ENCODE measurements around the gene BEST2.
A peak's percentile ranks its signal among the peaks of the same experiment; 100 is the strongest.

BEST2 gene

DNA sequence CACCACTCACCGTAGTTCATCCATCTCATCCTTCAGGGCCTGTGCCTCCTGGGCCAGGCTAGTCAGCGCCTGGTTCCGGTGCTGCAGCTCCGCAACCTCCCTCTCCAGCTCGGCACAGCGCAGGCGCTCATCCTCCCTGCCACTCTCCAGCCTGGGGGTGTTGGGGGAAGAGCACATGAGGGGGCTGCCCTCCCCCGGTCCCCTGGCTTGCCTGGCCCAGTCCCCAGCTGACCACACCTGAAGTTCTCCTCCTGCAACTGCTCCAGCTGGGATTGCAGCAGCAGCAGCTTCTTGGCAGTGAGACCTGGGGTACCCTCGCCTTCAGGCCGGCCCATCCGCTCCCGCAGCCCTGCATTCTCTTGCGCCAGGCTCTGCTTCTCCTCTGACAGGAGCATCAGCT lies 19.3 kb downstream of the BEST2 start:
- DNase-seq, result no peak

DNA sequence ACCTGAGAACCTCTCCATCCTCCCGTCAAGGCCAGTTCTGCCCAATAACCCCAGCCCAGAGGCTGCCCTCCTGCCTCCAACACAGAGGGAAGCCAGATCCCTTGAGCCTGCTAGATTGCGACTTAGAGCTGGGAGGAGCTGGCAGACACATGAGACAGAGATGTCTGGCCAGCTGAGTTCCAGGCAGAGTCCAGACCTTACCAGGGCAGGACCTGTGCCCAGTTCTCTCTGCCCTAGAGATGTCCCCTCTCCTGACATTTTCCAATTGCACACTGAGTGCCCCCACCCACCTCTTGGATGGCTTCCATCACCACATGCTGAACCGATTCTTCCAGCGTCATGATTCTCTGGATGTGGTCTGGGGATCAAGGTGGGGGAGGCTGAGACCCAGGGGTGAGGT lies 20.7 kb downstream of the BEST2 start:
- DNase-seq, result no peak

DNA sequence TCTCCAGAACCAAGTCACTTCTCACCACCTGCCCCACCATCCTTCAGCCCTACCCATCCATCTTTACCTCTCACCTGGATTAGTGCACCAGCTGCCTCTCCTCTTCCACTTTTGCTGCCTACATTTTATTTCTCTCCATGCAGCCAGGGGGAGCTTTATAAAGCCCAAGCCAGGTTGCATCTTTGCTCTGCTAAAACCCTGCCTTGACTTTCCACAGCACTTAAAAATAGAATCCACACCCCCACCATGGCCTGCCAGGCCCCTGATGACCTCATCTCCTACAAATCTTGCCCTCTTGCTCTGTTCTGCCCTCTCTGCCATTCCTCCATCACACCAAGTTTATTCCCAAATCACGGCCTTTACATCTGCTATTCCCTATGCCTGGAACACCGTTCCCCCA lies 22.0 kb downstream of the BEST2 start:
- peak; percentile 68 for DNase-seq

DNA sequence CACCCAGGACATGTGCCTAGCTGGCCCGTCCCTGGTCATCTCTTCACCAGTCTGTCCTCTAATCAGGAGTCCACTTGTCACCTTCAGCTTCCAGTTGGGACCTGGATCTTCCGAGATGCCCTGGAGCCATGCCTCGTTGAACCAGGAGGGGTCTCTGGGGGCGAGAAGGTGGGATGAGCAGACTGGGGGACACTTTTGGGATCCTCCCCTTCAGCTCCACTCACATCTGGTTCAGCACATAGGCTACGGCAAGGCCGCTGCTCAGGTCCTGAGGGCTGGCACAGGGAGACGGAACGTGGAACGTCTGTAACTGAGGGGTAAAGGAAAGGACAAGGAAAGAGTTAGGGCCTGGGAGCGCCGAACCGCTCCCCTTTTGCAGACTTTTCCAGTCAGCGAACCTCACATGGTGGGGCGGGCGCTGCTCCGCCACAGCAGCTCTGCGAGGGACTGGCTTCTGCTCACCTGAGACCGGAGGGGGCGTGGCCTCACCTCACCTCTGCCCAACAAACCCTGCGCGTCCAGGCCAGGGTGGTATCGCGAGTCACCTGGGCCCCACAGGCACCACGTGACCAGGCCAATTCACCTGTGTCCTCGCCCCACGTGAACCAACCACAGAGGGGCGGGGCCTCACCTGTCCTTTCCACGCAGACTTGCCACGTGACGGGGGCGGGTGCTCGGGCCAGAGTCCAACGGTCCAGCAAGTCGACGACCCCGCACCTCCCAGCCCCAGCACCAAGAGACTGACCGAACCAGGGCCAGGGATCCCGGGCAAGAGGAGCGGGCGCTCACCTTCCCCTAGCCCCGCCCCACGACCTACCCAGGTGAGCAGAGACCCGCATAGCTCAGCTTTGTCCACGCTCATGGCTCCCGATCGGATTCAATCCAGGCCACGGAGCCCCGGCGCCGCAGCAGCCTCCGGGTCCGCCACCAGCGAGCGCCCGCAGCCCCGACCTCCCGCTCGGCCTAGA lies 23.3 kb downstream of the BEST2 start, which contains the start of gene HOOK2:
TSS of gene HOOK2 (minus strand) at position 965 of the 968 bp plus-strand sequence. CDS start at position 862, 103 bp downstream.
- DNase-seq, result no peak

DNA sequence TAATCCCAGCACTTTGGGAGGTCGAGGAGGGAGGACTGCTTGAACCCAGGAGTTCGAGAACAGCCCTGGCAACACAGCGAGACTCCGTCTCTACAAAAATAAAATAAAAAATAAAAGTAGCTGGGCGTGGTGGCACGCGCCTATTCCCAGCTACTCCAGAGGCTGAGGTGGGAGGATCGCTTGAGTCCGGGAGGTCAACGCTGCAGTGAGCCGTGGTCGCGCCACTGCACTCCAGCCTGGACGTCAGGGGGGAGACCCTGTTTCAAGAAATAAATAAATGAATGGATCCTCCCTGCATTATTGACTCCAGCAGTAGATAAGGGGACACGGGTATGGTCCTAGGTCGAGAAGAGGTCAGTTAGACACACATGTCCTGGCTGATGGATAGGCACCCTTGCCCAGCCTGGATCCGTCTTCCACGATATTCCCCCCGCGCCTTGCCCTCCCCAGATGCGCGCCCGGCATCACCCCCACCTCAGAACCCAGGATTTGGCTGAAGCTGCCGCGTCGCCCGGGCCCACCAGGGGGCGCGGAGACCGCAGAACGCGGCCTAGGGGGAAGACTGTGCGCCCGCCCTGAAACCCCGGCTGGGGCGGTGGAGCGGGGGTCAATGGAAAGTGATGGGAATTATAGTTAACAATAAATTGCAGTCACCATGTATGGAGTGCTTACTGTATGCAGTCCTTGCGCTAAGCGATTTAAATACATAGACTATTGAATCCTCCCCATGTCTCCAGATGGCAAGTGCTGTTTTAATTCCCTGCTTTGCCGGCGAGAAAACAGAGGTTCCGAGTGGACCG lies 25.8 kb downstream of the BEST2 start:
- peak; percentile 81 for DNase-seq

DNA sequence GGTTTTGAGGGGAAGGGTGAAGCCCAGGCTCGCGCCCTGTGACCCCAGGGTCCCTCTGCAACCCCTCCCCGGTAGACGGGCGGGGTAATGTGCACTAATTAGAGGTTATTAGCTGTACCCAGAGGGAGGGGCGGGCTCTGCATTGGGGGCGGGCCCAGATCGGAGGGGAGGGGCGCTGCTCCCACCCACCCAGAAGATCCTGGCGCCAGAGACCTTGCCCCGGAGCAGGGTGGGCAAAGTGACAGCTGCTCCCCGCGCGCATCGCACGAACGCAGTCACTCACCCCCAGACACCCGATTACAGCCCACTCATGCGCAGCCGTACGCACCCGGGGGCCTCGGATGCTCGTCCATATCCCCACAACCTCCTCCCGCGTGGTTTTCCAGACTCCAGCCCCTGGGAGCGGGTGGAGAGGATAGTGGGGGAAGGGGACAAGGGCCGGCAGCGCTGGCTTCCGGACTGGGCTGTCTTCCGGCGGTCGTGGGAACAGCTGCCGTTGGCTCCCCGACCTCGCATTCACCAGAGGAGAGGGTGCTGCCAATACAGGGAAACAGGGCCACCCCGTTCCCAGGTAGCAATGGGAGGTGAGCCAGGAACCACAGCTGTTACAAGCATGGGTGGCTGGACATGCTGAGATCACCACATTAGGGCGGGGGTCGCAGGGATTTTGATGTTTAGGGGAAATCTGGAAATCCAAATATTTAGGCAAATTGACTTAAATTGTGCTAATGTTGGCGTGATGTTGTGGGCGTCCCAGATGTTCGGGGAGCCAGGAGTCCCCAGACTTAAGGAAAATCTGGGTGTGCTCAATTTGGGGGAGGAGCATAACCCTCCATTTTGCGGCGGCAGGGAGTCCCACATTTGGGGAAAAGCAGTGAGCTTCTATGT lies 26.7 kb downstream of the BEST2 start:
- DNase-seq, result peak; percentile 84

DNA sequence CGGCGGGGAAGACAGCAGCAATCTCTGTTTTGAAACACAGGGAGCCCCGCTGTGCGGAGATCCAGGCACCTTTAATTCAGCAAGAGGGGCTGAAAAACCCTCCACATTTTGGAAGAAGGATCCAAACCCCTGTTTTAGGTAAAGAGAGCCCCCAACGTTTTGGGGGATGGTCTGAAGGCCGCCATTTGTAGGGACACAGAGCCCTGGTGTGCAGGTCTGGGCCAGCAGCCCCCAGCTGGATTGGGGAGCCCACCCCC lies 27.2 kb downstream of the BEST2 start:
- DNase-seq, result no peak

DNA sequence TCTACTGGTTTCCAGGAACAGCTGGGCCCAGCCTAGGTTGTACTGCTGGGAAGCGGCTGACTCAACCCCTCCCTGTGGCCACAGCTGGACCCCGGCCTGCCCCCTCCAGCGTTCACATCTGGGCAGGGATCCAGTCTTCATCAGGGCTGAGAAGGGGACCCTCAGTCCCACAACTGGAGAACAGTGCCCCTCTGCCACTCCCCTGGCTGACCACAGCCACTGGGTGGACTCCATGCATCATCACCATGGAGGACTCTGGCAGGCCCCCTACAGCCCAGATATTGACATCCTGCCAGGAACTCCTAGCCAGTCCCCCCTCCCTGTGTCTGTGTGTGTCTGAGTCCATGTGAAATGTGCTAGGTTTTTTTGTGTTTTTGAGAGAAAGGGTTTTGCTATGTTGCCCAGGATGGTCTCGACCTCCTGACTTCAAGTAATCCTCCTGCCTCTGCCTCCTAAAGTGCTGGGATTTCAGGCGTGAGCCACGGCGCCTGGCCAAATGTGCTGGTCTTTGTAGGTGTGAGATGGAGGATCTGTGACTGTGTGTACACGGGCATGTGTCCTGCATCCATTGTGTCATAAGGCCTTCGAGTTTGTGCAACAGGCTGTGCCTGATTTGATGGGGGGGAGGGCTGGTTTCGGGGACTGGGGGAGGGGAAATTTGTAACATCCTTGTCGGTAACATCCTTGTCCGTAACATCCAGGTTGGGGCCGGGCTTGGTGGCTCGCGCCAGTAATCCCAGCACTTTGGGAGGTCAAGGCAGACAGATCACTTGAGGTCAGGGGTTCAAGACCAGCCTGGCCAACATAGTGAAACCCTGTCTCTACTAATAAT lies 27.8 kb downstream of the BEST2 start:
- DNase-seq, result peak; percentile 91

DNA sequence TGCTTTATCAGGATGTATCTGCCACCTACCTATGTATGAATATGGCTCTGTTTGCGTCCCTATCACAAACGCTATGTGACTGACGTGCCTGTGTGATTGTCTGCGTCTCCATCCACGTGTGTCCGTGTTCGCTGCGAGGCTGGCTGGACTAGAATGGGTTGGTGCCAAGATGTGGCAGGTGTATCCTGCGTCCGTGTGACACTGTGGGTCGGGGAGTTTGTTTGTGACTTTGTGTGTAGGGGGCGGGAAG lies 30.5 kb downstream of the BEST2 start:
- no peak for DNase-seq

DNA sequence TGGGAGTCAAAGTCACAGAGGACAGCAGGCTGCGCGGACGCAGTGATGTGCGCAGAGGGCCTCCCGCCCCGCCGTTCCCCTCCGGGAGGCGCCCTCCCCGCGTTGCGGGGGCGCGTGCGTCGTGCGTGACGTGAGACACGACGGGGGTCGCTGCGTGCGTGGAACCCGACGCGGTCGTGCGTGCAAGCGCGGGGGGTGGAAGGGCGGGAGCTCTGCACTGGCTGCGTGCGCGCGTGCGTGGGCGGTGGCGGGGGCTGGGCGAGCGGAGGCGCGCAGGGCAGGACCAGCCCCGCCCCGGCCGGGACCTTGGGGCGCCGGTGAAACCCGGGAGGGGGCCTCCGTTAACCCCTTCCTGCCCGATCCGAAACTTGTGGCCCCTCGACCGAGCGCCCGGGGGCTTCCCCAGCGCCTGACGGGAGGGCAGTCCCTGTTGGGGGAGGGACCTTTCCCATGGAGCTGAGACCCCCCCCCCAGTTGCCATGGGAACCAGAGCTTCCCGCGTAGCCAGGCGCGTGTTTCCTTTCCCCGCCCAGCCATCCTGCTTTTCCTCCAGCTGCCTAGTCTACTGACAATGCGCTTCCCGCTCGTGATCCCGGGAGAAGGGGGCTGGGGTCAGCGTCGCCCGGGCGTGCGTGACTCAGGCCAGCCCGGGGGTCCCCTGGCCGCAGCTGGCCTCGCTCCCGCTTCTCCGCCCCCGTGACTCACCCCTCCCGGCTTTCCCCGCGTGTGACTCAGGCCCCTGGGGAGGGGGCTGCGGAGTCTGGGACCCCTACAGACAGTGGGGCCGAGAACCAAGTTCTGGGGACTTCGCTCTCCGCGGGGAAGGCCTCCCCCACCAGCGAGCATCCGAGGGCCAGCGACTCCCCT lies 31.1 kb downstream of the BEST2 start:
- DNase-seq, result peak; percentile 91

DNA sequence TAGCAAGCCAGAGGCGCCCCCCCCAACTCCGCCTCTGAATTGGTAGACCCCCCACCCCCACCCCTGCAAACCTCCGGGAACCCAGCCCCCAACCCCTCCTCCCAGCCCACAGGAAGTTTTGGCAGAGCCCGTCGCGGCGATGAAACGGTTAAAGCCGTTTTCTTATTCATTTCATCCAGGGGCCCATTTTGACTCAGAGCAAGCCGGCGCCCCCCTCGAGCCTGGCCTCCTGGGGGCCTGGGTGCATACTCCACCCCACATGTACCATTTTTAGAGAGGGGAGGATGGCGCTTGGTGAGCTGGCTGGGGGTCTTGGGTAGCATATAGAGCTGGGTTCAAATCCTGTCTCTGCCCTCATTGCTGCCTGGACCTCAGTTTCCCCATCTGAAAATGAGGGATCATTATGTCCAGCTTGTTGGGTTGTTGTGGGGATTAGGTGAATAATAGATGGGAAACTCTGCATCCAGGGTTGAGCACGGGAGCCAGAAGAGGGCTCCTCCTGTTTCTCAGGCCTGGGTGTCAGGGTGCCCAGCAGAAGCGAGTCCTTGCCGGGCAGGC lies 31.8 kb downstream of the BEST2 start:
- DNase-seq, result peak; percentile 73

DNA sequence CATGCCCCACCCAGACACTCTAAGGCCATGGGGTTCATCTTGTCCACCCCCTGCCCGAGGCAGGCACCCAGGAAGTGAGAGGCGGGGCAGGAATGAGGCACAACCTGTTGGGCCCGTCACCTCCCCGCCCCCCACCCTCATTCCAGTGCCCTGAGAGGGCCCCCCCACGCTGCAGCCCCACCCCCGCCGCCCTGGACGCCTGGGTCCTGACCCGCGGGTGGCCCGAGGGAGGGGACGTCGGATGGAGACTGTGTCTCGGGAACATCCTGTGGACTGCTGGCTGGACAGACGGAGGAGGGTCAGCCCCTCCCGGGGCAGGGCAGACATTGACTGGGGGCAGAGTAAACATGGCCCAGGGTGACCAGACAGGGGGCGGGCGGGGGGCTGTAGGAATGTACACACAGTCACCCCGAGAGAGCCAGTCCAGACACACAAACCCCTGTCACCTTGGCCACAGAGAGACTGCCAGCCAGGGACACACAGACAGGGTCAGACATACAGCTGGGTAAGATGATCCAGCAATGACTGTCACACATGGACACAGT lies 32.3 kb downstream of the BEST2 start:
- DNase-seq, result peak; percentile 70

DNA sequence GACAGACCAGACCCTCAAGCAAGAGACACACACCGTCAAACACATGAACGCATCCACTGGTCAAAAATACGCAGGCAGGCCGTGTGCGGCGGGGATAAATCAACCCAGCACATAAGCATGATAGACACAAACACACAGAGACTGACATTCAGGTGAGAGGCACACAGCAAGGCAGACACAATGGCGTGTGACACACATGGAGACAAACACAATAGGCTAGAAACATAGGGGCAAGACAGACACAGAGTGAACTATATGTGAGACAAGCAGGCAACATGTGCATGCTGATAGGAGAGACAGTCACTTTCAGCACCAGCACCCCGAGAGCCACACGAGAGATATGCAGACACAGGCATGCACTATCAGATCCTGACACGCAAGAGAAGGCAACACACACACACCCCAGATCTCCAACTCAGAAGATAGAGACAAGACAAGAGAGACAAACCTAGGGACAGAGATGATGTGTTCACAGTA lies 32.8 kb downstream of the BEST2 start:
- peak; percentile 50 for DNase-seq

DNA sequence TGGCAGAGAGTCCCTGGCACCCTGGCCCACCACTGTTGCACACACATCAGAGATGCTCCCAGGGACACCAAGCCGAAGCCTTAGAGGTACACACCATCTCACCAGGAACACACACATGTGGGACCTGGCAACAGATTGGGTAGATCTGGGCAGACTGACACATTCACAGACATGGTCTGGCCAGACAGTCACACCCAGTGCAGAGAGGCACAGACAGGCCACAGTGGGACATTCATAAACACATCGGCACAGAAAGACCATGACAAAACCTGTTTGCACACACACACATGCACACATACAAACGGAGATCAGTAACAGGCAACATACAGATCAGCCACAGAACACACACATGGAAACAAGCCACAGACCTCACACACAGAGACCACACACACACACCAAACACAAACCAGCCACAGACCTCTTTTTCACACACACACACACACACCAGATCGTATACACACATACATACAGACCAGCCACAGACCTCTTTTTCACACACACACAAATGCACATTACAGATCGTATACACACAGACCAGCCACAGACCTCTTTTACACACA lies 33.4 kb downstream of the BEST2 start:
- DNase-seq, result no peak

DNA sequence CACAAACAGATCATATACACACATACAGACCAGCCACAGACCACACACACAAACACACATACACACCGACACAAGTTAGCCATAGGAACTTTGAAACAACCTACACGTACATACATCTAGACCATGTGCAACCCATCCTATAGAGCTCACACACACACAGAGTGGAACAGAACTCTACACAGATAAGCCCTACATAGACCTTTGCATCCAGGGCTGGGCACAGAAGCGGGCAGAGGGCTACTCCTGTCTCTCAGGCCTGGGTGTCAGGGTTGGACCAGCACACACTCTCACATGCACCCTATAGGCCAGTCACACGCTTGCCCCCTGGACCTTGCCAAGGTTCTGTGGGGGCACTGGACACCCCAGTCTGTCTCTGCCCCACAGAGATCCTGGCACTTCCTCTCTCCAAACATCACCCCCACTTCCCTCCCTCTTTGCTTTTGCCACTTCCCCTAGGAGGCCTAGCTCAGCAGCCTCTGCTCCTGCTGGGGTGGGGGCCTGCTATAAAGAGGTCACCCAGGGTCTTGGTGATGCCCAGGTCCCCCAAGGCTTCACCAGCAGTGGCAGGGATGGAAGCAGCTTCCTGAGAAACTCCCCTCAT lies 33.9 kb downstream of the BEST2 start:
- no peak for DNase-seq

DNA sequence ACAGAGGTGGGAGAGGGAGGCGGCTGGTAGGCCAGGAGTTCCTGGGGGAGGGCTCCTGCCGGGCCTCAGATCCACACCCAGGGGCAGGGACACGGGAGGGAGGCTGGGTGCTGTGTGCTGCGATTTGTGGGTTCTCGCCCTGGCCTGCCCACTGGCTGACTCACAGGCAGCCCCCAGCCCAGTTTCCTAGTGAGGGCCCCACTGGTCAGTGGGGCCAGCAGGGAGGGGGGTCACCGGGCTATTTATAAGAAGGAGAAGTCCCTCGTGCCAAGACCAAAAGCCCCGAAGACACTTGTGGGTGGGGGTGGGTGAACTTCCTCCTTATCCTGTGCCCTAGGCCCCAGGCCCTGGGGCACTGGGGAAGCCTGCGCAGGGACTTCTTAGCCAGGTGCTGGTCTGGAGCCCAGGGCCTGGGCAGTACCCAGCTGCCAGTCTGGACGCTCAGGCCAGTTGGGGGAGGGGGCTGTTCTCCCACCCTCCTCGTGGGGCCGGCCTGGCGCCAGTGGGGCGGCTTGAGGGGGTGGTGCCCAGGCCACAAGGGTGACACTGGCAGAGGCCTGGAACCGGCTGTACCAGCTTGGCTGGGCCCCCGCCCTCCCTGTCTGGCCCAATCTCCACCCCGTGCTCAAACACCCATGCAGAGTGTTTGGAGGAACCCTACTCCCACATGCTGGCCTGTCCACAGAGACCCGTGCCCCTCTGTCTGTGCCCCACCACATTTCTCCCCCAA lies 34.7 kb downstream of the BEST2 start:
- DNase-seq, result no peak

DNA sequence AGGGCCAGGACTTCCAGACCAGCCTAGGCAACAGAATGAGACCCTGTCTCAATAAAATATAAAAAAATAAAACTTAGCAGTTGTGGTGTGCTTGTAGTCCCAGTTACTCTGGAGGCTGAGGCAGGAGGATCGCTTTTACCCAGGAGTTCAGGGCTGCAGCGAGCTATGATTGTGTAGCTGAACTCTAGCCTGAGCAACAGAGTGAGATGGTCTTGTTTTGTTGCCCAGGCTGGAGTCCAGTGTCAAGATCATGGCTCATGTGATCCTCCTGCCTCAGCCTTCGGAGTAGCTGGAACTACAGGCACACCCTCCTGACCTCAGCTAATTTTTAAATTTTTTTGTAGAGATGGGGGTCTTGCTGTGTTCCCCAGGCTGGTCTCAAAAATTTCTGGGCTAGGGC lies 35.4 kb downstream of the BEST2 start:
- no peak for DNase-seq

DNA sequence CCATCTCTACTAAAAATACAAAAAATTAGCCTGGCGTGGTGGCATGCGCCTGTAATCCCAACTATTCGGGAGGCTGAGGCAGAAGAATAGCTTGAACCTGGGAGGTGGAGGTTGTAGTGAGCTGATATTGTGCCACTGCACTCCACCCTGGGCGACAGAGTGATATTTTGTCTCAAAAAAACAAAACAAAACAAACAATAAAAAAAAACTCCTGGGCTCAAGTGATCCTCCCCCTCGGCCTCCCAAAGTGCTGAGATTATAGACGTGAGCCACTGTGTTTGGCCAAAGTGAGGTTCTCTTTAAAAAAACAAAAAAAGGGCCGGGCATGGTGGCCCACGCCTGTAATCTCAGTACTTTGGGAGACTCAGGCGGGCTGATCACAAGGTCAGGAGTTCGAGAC lies 35.9 kb downstream of the BEST2 start:
- no peak for DNase-seq

All from fibroblast of skin of back (primary cell).